H9 (cell line): ENCODE results near the gene NOS1AP. TPM values are rescaled to one million over a fixed set of nuclear protein-coding genes. Genes with fewer than 3 reads are reported as not detected.

Experiments used
- DNase-seq: peaks from one replicate; pipeline ENCODE4 v3.0.0-alpha.2; 2017
- H2AFZ ChIP-seq: one replicate; pipeline ENCODE4 v1.6.1; 2013; ENCODE audit warnings: mild to moderate bottlenecking, low read length, control low read depth, moderate library complexity
- H2AK5ac ChIP-seq: 2 replicates; pipeline ENCODE4 v1.6.1; 2013; ENCODE audit warnings: low read length, control low read depth, mixed read lengths; ENCODE audit not compliant: insufficient read length
- H2BK120ac ChIP-seq: one replicate; pipeline ENCODE4 v1.6.1; 2013; ENCODE audit warnings: low read depth, mild to moderate bottlenecking, low read length, control low read depth, inconsistent platforms; ENCODE audit not compliant: poor library complexity, severe bottlenecking
- H2BK12ac ChIP-seq: 2 replicates; pipeline ENCODE4 v1.6.1; 2013; ENCODE audit warnings: low read length, control low read depth, mixed read lengths, low read depth; ENCODE audit not compliant: insufficient read length
- H2BK15ac ChIP-seq: 2 replicates; pipeline ENCODE4 v1.6.1; 2013; ENCODE audit warnings: low read depth, low read length, control low read depth
- H2BK20ac ChIP-seq: one replicate; pipeline ENCODE4 v1.6.1; 2013; ENCODE audit warnings: low read depth, mild to moderate bottlenecking, low read length, control low read depth, inconsistent platforms; ENCODE audit not compliant: poor library complexity, severe bottlenecking
- H2BK5ac ChIP-seq: 2 replicates; pipeline ENCODE4 v1.6.1; 2013; ENCODE audit warnings: low read length, control low read depth, mixed read lengths; ENCODE audit not compliant: insufficient read length
- H3K14ac ChIP-seq: 2 replicates; pipeline ENCODE4 v1.6.1; 2013; ENCODE audit warnings: low read length, control low read depth; ENCODE audit not compliant: insufficient read depth
- H3K18ac ChIP-seq: 2 replicates; pipeline ENCODE4 v1.6.1; 2013; ENCODE audit warnings: low read depth, mild to moderate bottlenecking, mixed read lengths, low read length, control low read depth; ENCODE audit not compliant: insufficient read length
- H3K23ac ChIP-seq: 2 replicates; pipeline ENCODE4 v1.6.1; 2013; ENCODE audit warnings: low read length, control low read depth, mixed read lengths, low read depth; ENCODE audit not compliant: insufficient read length
- H3K23me2 ChIP-seq: 2 replicates; pipeline ENCODE4 v1.6.1; 2013; ENCODE audit warnings: low read depth, mild to moderate bottlenecking, mixed read lengths, low read length, control low read depth; ENCODE audit not compliant: insufficient read length, poor library complexity, severe bottlenecking
- H3K27ac ChIP-seq: 2 replicates; pipeline ENCODE4 v1.5.1; 2013; ENCODE audit warnings: low read length, control low read depth, mixed read lengths, low read depth; ENCODE audit not compliant: insufficient read length
- H3K27me3 ChIP-seq: 2 replicates; pipeline ENCODE4 v1.6.1; 2013; ENCODE audit warnings: low read length, control low read depth, inconsistent platforms; ENCODE audit not compliant: insufficient read depth
- H3K4ac ChIP-seq: 2 replicates; pipeline ENCODE4 v1.6.1; 2013; ENCODE audit warnings: low read depth, mild to moderate bottlenecking, control low read depth, inconsistent platforms, low read length, moderate library complexity
- H3K4me1 ChIP-seq: 2 replicates; pipeline ENCODE4 v1.6.1; 2013; ENCODE audit warnings: low read length, control low read depth, inconsistent platforms; ENCODE audit not compliant: insufficient read depth
- H3K4me2 ChIP-seq: 2 replicates; pipeline ENCODE4 v1.6.1; 2013; ENCODE audit warnings: low read length, control low read depth, mixed read lengths; ENCODE audit not compliant: insufficient read length, insufficient read depth
- H3K56ac ChIP-seq: 2 replicates; pipeline ENCODE4 v1.6.1; 2013; ENCODE audit warnings: low read depth, mild to moderate bottlenecking, mixed read lengths, low read length, control low read depth; ENCODE audit not compliant: insufficient read length
- H3K79me1 ChIP-seq: 2 replicates; pipeline ENCODE4 v1.6.1; 2013; ENCODE audit warnings: low read depth, mild to moderate bottlenecking, moderate library complexity, low read length, control low read depth, inconsistent platforms; ENCODE audit not compliant: insufficient read depth, poor library complexity, severe bottlenecking
- H3K79me2 ChIP-seq: 2 replicates; pipeline ENCODE4 v1.6.1; 2013; ENCODE audit warnings: low read length, control low read depth, inconsistent platforms; ENCODE audit not compliant: insufficient read depth
- H3K9ac ChIP-seq: 2 replicates; pipeline ENCODE4 v1.6.1; 2013; ENCODE audit warnings: low read length, control low read depth, mixed read lengths; ENCODE audit not compliant: insufficient read length; ENCODE audit errors: extremely low read depth
- H3K9me3 ChIP-seq: one replicate; pipeline ENCODE4 v1.6.1; 2013; ENCODE audit warnings: low read depth, low read length, inconsistent platforms; ENCODE audit not compliant: control insufficient read depth
- H3T11ph ChIP-seq: one replicate; pipeline ENCODE4 v1.6.1; 2013; ENCODE audit warnings: mild to moderate bottlenecking, low read length, control low read depth, inconsistent platforms
- H4K20me1 ChIP-seq: one replicate; pipeline ENCODE4 v1.6.1; 2013; ENCODE audit not compliant: control insufficient read depth, insufficient read length, insufficient read depth
- H4K5ac ChIP-seq: 2 replicates; pipeline ENCODE4 v1.6.1; 2013; ENCODE audit warnings: low read depth, mild to moderate bottlenecking, mixed read lengths, low read length, control low read depth; ENCODE audit not compliant: insufficient read length
- H4K8ac ChIP-seq: replicated peaks from 2 replicates; pipeline ENCODE4 v1.6.1; 2013; ENCODE audit warnings: low read length, control low read depth, mixed read lengths, low read depth; ENCODE audit not compliant: insufficient read length
- H4K91ac ChIP-seq: 2 replicates; pipeline ENCODE4 v1.6.1; 2013; ENCODE audit warnings: low read depth, mild to moderate bottlenecking, moderate library complexity, mixed read lengths, low read length, control low read depth; ENCODE audit not compliant: insufficient read length
- H3K27ac Mint-ChIP-seq, 3 experiments: 2 replicates in 2 of 3; 3 replicates in 1 of 3; pipeline ENCODE4 v1.8.0; 2020 to 2021; ENCODE audit warnings: mixed read lengths in 3 of 3, mild to moderate bottlenecking in 1 of 3, moderate library complexity in 1 of 3
- H3K27me3 Mint-ChIP-seq: 2 replicates; pipeline ENCODE4 v1.8.0; 2021; ENCODE audit warnings: low read depth, mild to moderate bottlenecking, moderate library complexity, mixed read lengths
- H3K36me3 Mint-ChIP-seq, 3 experiments: 2 replicates in 2 of 3; 3 replicates in 1 of 3; pipeline ENCODE4 v1.8.0; 2020 to 2021; ENCODE audit warnings: low read depth in 3 of 3, mixed read lengths in 3 of 3; ENCODE audit not compliant: insufficient read depth in 1 of 3
- H3K4me1 Mint-ChIP-seq, 2 experiments: 2 replicates each; pipeline ENCODE4 v1.8.0; 2020; ENCODE audit warnings: mixed read lengths in 2 of 2
- H3K4me3 Mint-ChIP-seq, 2 experiments: 2 replicates in 1 of 2; 3 replicates in 1 of 2; pipeline ENCODE4 v1.8.0; 2020 to 2021; ENCODE audit warnings: mild to moderate bottlenecking in 2 of 2, mixed read lengths in 2 of 2, moderate library complexity in 1 of 2
- H3K9me3 Mint-ChIP-seq, 2 experiments: 2 replicates in 1 of 2; 3 replicates in 1 of 2; pipeline ENCODE4 v1.8.0; 2020; ENCODE audit warnings: mild to moderate bottlenecking in 2 of 2, mixed read lengths in 2 of 2, moderate library complexity in 1 of 2
- CTCF ChIP-seq: fragments of 200-600 bp; sonication (generic); conservative IDR thresholded peaks from 3 replicates; pipeline ENCODE4 v1.8.0; 2021; ENCODE audit warnings: antibody characterized with exemption, mild to moderate bottlenecking
- WGBS: extraction: QIAGEN DNeasy Blood & Tissue Kit; methylation state at CpG from one replicate; pipeline ENCODE4 v1.1.7; 2013; ENCODE audit warnings: missing lambda C conversion rate, low lambda C conversion rate, mixed read lengths; ENCODE audit not compliant: insufficient read length; ENCODE audit errors: extremely low coverage; 5-methylcytosine and 5-hydroxymethylcytosine counted together
- total RNA-seq: library from RNA; stranded (reverse); gene quantifications from 2 replicates; pipeline ENCODE4 v1.2.1, GENCODE V29; 2021

The NOS1AP gene
- total RNA-seq, 1 experiment from 2014 or later, result 8.4 TPM

DNA sequence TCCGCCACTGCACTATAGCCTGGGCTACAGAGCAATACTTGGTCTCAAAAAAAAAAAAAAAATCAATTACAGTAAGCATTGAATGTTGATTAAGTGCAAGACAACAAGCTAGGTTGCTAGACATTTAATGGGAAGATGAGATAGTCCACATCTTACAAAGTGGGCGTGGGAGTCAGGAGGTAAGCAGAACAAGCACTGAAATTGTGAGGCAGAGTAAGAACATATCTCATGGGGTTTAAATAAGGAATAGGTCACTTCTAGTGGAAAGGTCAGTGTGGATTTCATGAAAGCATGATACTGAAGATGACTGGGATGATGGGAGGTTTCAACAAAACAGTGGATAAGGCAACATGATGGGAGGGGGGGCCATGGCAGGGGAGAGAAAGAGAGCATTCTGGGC is 44.0 kb upstream of the NOS1AP start:
- Histone ChIP-seq H4K8ac (no peak overlapping the region), H3K79me2 (no peaks in the 10 kb centered on the region), H2AK5ac (no peak overlapping the region), H3K79me1 (no peaks in the 10 kb centered on the region), H3K9me3 (no peaks in the 10 kb centered on the region), H3K18ac (no peak overlapping the region), H3K27ac (no peak overlapping the region), H2BK12ac (no peak overlapping the region), H3K27me3 (peaks cover 11% of the 10 kb centered on the region; the same call in 1 of the 2 replicates), H4K91ac (no peak overlapping the region), H2BK5ac (no peak overlapping the region), H2BK15ac (no peak overlapping the region), H2BK120ac (no peak overlapping the region), H3K56ac (no peak overlapping the region), H3K4ac (no peak overlapping the region), H3K4me1 (no peaks in the 10 kb centered on the region; the same call in 1 of the 2 replicates), H3K14ac (no peak overlapping the region), H3T11ph (no peak overlapping the region), H3K4me2 (no peak overlapping the region), H2BK20ac (no peak overlapping the region), H2AFZ (no peak overlapping the region), H3K23me2 (peaks cover 12% of the 10 kb centered on the region), H3K23ac (no peak overlapping the region), H3K9ac (no peak overlapping the region), H4K5ac (no peak overlapping the region), H4K20me1 (no peaks in the 10 kb centered on the region)
- Mint-ChIP-seq H3K27ac (no peak overlapping the region), H3K4me1 (peaks cover 24 to 29% of the 10 kb centered on the region in 2 experiments), H3K4me3 (no peak overlapping the region), H3K36me3 (no peaks in the 10 kb centered on the region; a peak in 1 of 7 replicates), H3K27me3 (peaks cover 71% of the 10 kb centered on the region), H3K9me3 (no peaks in the 10 kb centered on the region; a peak in 1 of 5 replicates)
- DNase-seq, result no peak
- no CpG with 5 or more reads among the region's 2 CpGs for WGBS
- no peak for TF ChIP-seq CTCF
